Heart right ventricle (tissue), 16 donors: Measurements from ENCODE around the gene RPL12. TPM values are rescaled to one million over a fixed set of nuclear protein-coding genes. Genes with fewer than 3 reads are reported as not detected.

Experiments
- ATAC-seq, 8 donors: fragments of 200-7000 bp; cut with Tn5 transposase; one replicate each; pipeline ENCODE4 v1.9.1; 2020; ENCODE audit warnings: mild to moderate bottlenecking in 8 of 8, moderate library complexity in 8 of 8, moderate number of reproducible peaks in 1 of 8
- DNase-seq, 2 donors: peaks; one replicate each; pipeline ENCODE4 v3.0.0-alpha.2; 2020
- H3K27ac ChIP-seq, 10 donors: fragments of 200-600 bp; sonication (generic) in 2 of 10; one replicate each; pipeline versions ENCODE4 v1.5.0 to v1.8.0; 2020 to 2022; ENCODE audit warnings: mild to moderate bottlenecking in 3 of 10
- H3K27me3 ChIP-seq, 7 donors: fragments of 200-600 bp; one replicate each; pipeline ENCODE4 v1.8.0; 2021 to 2022; ENCODE audit warnings: mild to moderate bottlenecking in 2 of 7
- H3K36me3 ChIP-seq, 9 donors: fragments of 200-600 bp; sonication (generic) in 1 of 9; one replicate each; pipeline versions ENCODE4 v1.5.0 to v1.8.0; 2020 to 2022; ENCODE audit warnings: mild to moderate bottlenecking in 2 of 9
- H3K4me1 ChIP-seq, 9 donors: fragments of 200-600 bp; sonication (generic) in 1 of 9; one replicate each; pipeline versions ENCODE4 v1.5.0 to v1.8.0; 2020 to 2022; ENCODE audit warnings: mild to moderate bottlenecking in 4 of 9
- H3K4me3 ChIP-seq, 10 donors: fragments of 200-600 bp; sonication (generic) in 2 of 10; one replicate each; pipeline versions ENCODE4 v1.5.0 to v1.8.0; 2020 to 2022; ENCODE audit warnings: mild to moderate bottlenecking in 7 of 10, moderate library complexity in 2 of 10
- H3K9me3 ChIP-seq, 11 donors: fragments of 200-600 bp in 10 of 11; sonication (generic) in 2 of 11; one replicate each; pipeline versions ENCODE4 v1.5.0 to v1.8.0; 2013 to 2022; ENCODE audit warnings: mild to moderate bottlenecking in 2 of 11, control low read depth in 1 of 11, moderate library complexity in 1 of 11
- CTCF ChIP-seq, 9 donors: fragments of 200-600 bp; sonication (generic) in 2 of 9; IDR thresholded peaks; one replicate each; pipeline versions ENCODE4 v1.5.0 to v1.8.0; 2021 to 2022; ENCODE audit warnings: antibody characterized with exemption in 9 of 9, mild to moderate bottlenecking in 5 of 9, moderate library complexity in 1 of 9
- WGBS, 2 donors: extraction: QIAGEN DNeasy Blood & Tissue Kit; methylation state at CpG; one replicate each; pipeline ENCODE4 v1.1.7; 2013; ENCODE audit warnings: inconsistent platforms in 1 of 2; 5-methylcytosine and 5-hydroxymethylcytosine counted together
- intact Hi-C, 10 donors: fragments of 100-400 bp; cut with DNase I; formaldehyde crosslinking; loops; one replicate each; pipeline versions ENCODE4 v1.11.1 to v1.14.2; 2022
- polyA plus RNA-seq, 2 donors: library from polyadenylated mRNA; stranded (reverse); fragments of 200-250 nt; gene quantifications; one replicate each; pipeline ENCODE4 v1.2.3, GENCODE V29; 2013
- total RNA-seq, 10 donors: library from RNA; stranded (reverse); fragmentation: NEBNext Ultra II Directional in 3 of 10; extraction: Animal tissue kit (Norgen Biotek cat#: 25700) in 3 of 10; gene quantifications; one replicate each; pipeline versions ENCODE4 v1.2.1 to v1.2.4, GENCODE V29; 2021 to 2023
- donor health status: Arrhythmogenic right ventricular cardiomyopathy.
- donor health status: ischemic (EF 13 %, LVEDD 7.1; RV severe dilation, severe dysfunction).
- donor health status: healthy with polysubstance abuse.
- donor health status: DM: no; HTN: yes; CAD: no.
- donor health status: DM: no; HTN: no; CAD: no.
- donor health status: ischemic (EF 25% LVEDD 6.9; RV normal size, moderate dysfunction).
- donor health status: ischemic (EF 25% LVEDD 5.7; RV mildly dilated, moderate dysfunction).
- donor health status: healthy.
- donor health status: DM: yes; HTN: yes; CAD: no.
- donor health status: Ischemic cardiomyopathy.
- donor health status: ischemic (EF 35%, LVEDD 5.7; RV mildly dilated, moderate dysfunction).
- donor health status: nonischemic (EF 11% LVEDD 7.7; RV severe dilation, severe dysfunction).
- donor health status: DM: yes; HTN: yes; CAD: no.
- donor health status: PGD.
- donor health status: ischemic (EF 29% LVEDD 5.4; RV normal size, mild dysfunction).
- donor health status: nonischemic (EF 23%, LVEDD 6.1; RV moderate dilation, normal function).

RPL12 gene
- total and polyA plus RNA-seq, 12 donors: 409 to 1,920 (median 536) TPM

GRCh38 chr9:127422133-127422782, 28.9 kb downstream of the RPL12 start:
- intact Hi-C loops: loop anchor here in 2 of 10 donors (10.0 kb wide), 1 partner anchor 197 kb away; no protein-coding TSS in a partner anchor
- no peak for TF ChIP-seq CTCF (IDR thresholded peaks at IDR 0.05)
- WGBS, 2 donors: 76 to 82% methylated on average over 10 of the region's 10 CpGs

GRCh38 chr9:127421057-127421456, 30.1 kb downstream of the RPL12 start:
- Histone ChIP-seq H3K4me3 (no peak overlapping the region), H3K27me3 (no peaks in the 10 kb centered on the region), H3K4me1 (peaks cover 13 to 42% (median 29%) of the 10 kb centered on the region in 9 donors), H3K36me3 (peaks cover 0 to under 1% (median 0%) of the 10 kb centered on the region in 9 donors), H3K27ac (no peak overlapping the region), H3K9me3 (no peaks in the 10 kb centered on the region)
- no peak for TF ChIP-seq CTCF (IDR thresholded peaks at IDR 0.05)
- 91 to 92% methylated on average over 7 of the region's 7 CpGs for WGBS, 2 donors
- intact Hi-C loops: loop anchor here in 2 of 10 donors (10.0 kb wide), 1 partner anchor 196 kb away; no protein-coding TSS in a partner anchor
- no peak for ATAC-seq
- no peak for DNase-seq

More at GRCh38 chr9:127422133-127422782, 28.9 kb downstream of the RPL12 start:
- Histone ChIP-seq H3K4me3 (peak overlapping the region in 2 of 10 donors; percentile 92 to 100), H3K27ac (no peak overlapping the region), H3K9me3 (no peaks in the 10 kb centered on the region), H3K27me3 (no peaks in the 10 kb centered on the region), H3K4me1 (peaks cover 13 to 50% (median 36%) of the 10 kb centered on the region in 9 donors), H3K36me3 (peaks cover 0 to 10% (median 0%) of the 10 kb centered on the region in 9 donors)
- no peak for DNase-seq
- ATAC-seq: no peak

GRCh38 chr9:127419348-127419747, 31.9 kb downstream of the RPL12 start:
- intact Hi-C loops: no loop called here
- no peak for TF ChIP-seq CTCF (IDR thresholded peaks at IDR 0.05)

GRCh38 chr9:127418037-127418471, 33.2 kb downstream of the RPL12 start:
- intact Hi-C loops: loop anchor here in 1 of 10 donors (1.0 kb wide), 1 partner anchor 19 kb away; no protein-coding TSS in a partner anchor
- peak in 4 of 8 donors; percentile 29 to 64 (median 54) for ATAC-seq
- no peak overlapping the region for H3K27ac ChIP-seq
- H3K4me1 ChIP-seq: peaks cover 2 to 22% (median 11%) of the 10 kb centered on the region in 9 donors
- 70 to 71% methylated on average over 12 of the region's 12 CpGs for WGBS, 2 donors
- peak in 5 of 9 donors; percentile 17 to 37 (median 26) for TF ChIP-seq CTCF (IDR thresholded peaks at IDR 0.05)
- no peaks in the 10 kb centered on the region for H3K27me3 ChIP-seq
- no peaks in the 10 kb centered on the region for H3K9me3 ChIP-seq
- no peak for DNase-seq
- H3K36me3 ChIP-seq: no peaks in the 10 kb centered on the region
- no peak overlapping the region for H3K4me3 ChIP-seq

More at GRCh38 chr9:127419348-127419747, 31.9 kb downstream of the RPL12 start:
- H3K9me3 ChIP-seq: no peaks in the 10 kb centered on the region
- H3K36me3 ChIP-seq: no peaks in the 10 kb centered on the region
- H3K27ac ChIP-seq: peak overlapping the region in 2 of 10 donors; percentile 52 to 65
- no peaks in the 10 kb centered on the region for H3K27me3 ChIP-seq
- H3K4me3 ChIP-seq: peak overlapping the region in 3 of 10 donors; percentile 10 to 50 (median 49)
- DNase-seq (no peak), ATAC-seq (no peak)
- peaks cover 3 to 27% (median 14%) of the 10 kb centered on the region in 9 donors for H3K4me1 ChIP-seq
- WGBS, 2 donors: 71 to 73% methylated on average over 6 of the region's 6 CpGs
